ENCODE measurements around the gene PIEZO2.

Gene PIEZO2

DNA sequence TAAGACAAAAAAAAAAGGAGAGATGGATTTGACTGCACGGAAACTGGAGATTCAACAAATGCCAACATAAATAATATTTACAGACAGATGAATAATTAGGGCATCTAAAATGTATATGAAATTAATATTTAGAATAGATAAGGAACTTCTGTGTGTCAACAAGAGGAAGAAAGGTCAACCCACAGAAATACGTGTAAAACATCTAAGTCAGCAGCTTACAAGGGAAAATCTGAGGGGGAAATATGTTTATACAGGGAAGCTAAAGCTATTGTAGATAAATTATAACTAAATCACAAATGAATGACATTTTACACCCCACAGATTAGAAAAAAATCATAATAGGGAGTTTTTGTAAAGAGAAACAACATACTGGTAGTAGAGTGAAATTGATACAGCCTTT is 159.9 kb downstream of the PIEZO2 start:
- WGBS, result no CpG with 5 or more reads among the region's 2 CpGs

DNA sequence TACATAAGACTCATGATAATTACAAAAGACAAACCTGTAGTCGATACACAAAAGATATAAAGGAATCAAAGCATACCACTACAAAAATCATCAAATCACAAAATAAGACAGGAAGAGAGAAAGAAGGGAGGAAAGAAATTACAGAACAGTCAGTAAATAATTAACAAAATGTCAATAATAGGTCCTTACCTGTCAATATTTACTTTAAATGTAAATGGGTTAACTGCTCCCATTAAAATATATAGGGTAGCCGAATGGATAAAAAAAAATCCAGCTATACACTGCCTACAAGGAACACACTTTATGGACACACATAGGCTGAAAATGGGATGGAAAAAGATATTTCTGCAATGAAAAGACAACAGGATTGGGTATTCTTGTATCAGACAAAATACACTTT is 163.7 kb downstream of the PIEZO2 start:
- H3K79me1 ChIP-seq (replicated peaks; ENCODE audit: low read length, poor library complexity, severe bottlenecking), result peaks cover 2% of the 10 kb centered on the region

More for the DNA sequence above, 159.9 kb downstream of the PIEZO2 start:
- DNase-seq, result no peak
- no peak overlapping the region for H3K27ac ChIP-seq (ENCODE audit: low read length, poor library complexity, severe bottlenecking)
- no peak overlapping the region for H3K18ac ChIP-seq (ENCODE audit: low read depth in 1 of 2, low read length in 2 of 2)
- no peak overlapping the region for H2BK12ac ChIP-seq (ENCODE audit: low read length in 2 of 2)
- H4K8ac ChIP-seq (ENCODE audit: low read length), result no peak overlapping the region
- no peaks in the 10 kb centered on the region for H3K79me1 ChIP-seq (replicated peaks; ENCODE audit: low read length, poor library complexity, severe bottlenecking)
- no peak overlapping the region for H3K4me3 ChIP-seq (ENCODE audit: insufficient read depth in 1 of 2, low read depth in 1 of 2, low read length in 2 of 2)
- no peak overlapping the region for H4K91ac ChIP-seq (ENCODE audit: low read length)
- no peak overlapping the region for H2BK15ac ChIP-seq (ENCODE audit: low read depth, poor library complexity, severe bottlenecking)
- H2AK5ac ChIP-seq (ENCODE audit: low read length, severe bottlenecking), result no peak overlapping the region
- H3K14ac ChIP-seq (ENCODE audit: low read length in 2 of 2), result no peak overlapping the region
- no peak overlapping the region for H2BK5ac ChIP-seq (ENCODE audit: low read depth, low read length, poor library complexity, severe bottlenecking)
- peaks cover 27% of the 10 kb centered on the region for H3K9me3 ChIP-seq (ENCODE audit: control insufficient read depth, low read length)
- H3K36me3 ChIP-seq (ENCODE audit: control insufficient read depth in 1 of 2, insufficient read depth in 2 of 2, low read depth in 1 of 2, low read length in 2 of 2), result no peaks in the 10 kb centered on the region
- no peak overlapping the region for H3K4me2 ChIP-seq (ENCODE audit: low read length, poor library complexity, severe bottlenecking)
- no peak overlapping the region for H3K23ac ChIP-seq (ENCODE audit: low read length in 2 of 2)
- no peak overlapping the region for H2BK120ac ChIP-seq (ENCODE audit: low read depth, low read length)
- H3K9ac ChIP-seq (ENCODE audit: low read length), result no peak overlapping the region
- H2AFZ ChIP-seq (ENCODE audit: low read depth, low read length), result no peak overlapping the region
- H3K4ac ChIP-seq (ENCODE audit: low read depth in 1 of 2, low read length in 2 of 2), result no peak overlapping the region
- no peaks in the 10 kb centered on the region for H3K4me1 ChIP-seq (ENCODE audit: control insufficient read depth, insufficient read depth, low read depth, low read length)
- no peaks in the 10 kb centered on the region for H3K27me3 ChIP-seq (ENCODE audit: control insufficient read depth in 1 of 2, insufficient read depth in 1 of 2, low read length in 2 of 2)

DNA sequence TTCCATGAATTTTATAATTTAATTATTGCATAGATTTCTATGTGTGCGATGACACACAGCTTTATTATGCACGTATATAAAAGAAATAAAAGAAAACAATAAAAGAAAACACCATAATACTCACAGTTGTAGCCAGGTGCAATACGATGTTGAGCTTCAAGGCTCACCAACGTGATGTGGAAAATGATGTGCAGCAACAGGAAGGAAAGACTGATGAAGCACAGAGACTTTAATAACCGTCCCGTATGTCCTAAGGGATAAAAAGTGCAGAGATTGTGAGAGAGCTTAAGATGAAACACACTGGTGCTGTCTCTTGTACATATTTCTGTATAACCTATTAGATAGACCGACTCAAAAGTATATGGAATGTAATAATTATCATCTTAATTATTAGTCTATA is 170.0 kb downstream of the PIEZO2 start:
- Histone ChIP-seq H3K14ac (ENCODE audit: low read length in 2 of 2) (no peak overlapping the region), H4K91ac (ENCODE audit: low read length) (no peak overlapping the region), H2AFZ (ENCODE audit: low read depth, low read length) (no peak overlapping the region), H4K8ac (ENCODE audit: low read length) (no peak overlapping the region), H3K4me3 (ENCODE audit: insufficient read depth in 1 of 2, low read depth in 1 of 2, low read length in 2 of 2) (no peak overlapping the region), H2BK5ac (ENCODE audit: low read depth, low read length, poor library complexity, severe bottlenecking) (no peak overlapping the region), H3K36me3 (ENCODE audit: control insufficient read depth in 1 of 2, insufficient read depth in 2 of 2, low read depth in 1 of 2, low read length in 2 of 2) (no peaks in the 10 kb centered on the region), H2BK12ac (ENCODE audit: low read length in 2 of 2) (no peak overlapping the region), H3K27ac (ENCODE audit: low read length, poor library complexity, severe bottlenecking) (no peak overlapping the region), H2BK15ac (ENCODE audit: low read depth, poor library complexity, severe bottlenecking) (no peak overlapping the region), H3K27me3 (ENCODE audit: control insufficient read depth in 1 of 2, insufficient read depth in 1 of 2, low read length in 2 of 2) (no peaks in the 10 kb centered on the region), H3K9me3 (ENCODE audit: control insufficient read depth, low read length) (peaks cover 15% of the 10 kb centered on the region), H3K4ac (ENCODE audit: low read depth in 1 of 2, low read length in 2 of 2) (no peak overlapping the region), H3K18ac (ENCODE audit: low read depth in 1 of 2, low read length in 2 of 2) (no peak overlapping the region), H2BK120ac (ENCODE audit: low read depth, low read length) (no peak overlapping the region), H3K23ac (ENCODE audit: low read length in 2 of 2) (no peak overlapping the region), H3K4me2 (ENCODE audit: low read length, poor library complexity, severe bottlenecking) (no peak overlapping the region), H3K79me1 (replicated peaks; ENCODE audit: low read length, poor library complexity, severe bottlenecking) (peaks cover 2% of the 10 kb centered on the region), H3K9ac (ENCODE audit: low read length) (no peak overlapping the region), H2AK5ac (ENCODE audit: low read length, severe bottlenecking) (no peak overlapping the region), H3K4me1 (ENCODE audit: control insufficient read depth, insufficient read depth, low read depth, low read length) (no peaks in the 10 kb centered on the region)
- WGBS, result 94% methylated on average over 5 of the region's 7 CpGs
- DNase-seq, result no peak

More for the DNA sequence above, 163.7 kb downstream of the PIEZO2 start:
- no peak overlapping the region for H3K27ac ChIP-seq (ENCODE audit: low read length, poor library complexity, severe bottlenecking)
- no CpG with 5 or more reads among the region's 2 CpGs for WGBS
- H3K14ac ChIP-seq (ENCODE audit: low read length in 2 of 2), result no peak overlapping the region
- no peak overlapping the region for H2AFZ ChIP-seq (ENCODE audit: low read depth, low read length)
- no peaks in the 10 kb centered on the region for H3K4me1 ChIP-seq (ENCODE audit: control insufficient read depth, insufficient read depth, low read depth, low read length)
- no peak overlapping the region for H4K8ac ChIP-seq (ENCODE audit: low read length)
- no peak overlapping the region for H2BK5ac ChIP-seq (ENCODE audit: low read depth, low read length, poor library complexity, severe bottlenecking)
- no peak overlapping the region for H3K4me3 ChIP-seq (ENCODE audit: insufficient read depth in 1 of 2, low read depth in 1 of 2, low read length in 2 of 2)
- H2BK15ac ChIP-seq (ENCODE audit: low read depth, poor library complexity, severe bottlenecking), result no peak overlapping the region
- H3K27me3 ChIP-seq (ENCODE audit: control insufficient read depth in 1 of 2, insufficient read depth in 1 of 2, low read length in 2 of 2), result no peaks in the 10 kb centered on the region
- no peak overlapping the region for H2BK12ac ChIP-seq (ENCODE audit: low read length in 2 of 2)
- H3K9ac ChIP-seq (ENCODE audit: low read length), result no peak overlapping the region
- no peak overlapping the region for H2AK5ac ChIP-seq (ENCODE audit: low read length, severe bottlenecking)
- no peak overlapping the region for H4K91ac ChIP-seq (ENCODE audit: low read length)
- no peak overlapping the region for H3K18ac ChIP-seq (ENCODE audit: low read depth in 1 of 2, low read length in 2 of 2)
- H3K4ac ChIP-seq (ENCODE audit: low read depth in 1 of 2, low read length in 2 of 2), result no peak overlapping the region
- no peak overlapping the region for H2BK120ac ChIP-seq (ENCODE audit: low read depth, low read length)
- no peak for DNase-seq
- H3K36me3 ChIP-seq (ENCODE audit: control insufficient read depth in 1 of 2, insufficient read depth in 2 of 2, low read depth in 1 of 2, low read length in 2 of 2), result no peaks in the 10 kb centered on the region
- no peak overlapping the region for H3K4me2 ChIP-seq (ENCODE audit: low read length, poor library complexity, severe bottlenecking)
- no peak overlapping the region for H3K23ac ChIP-seq (ENCODE audit: low read length in 2 of 2)
- H3K9me3 ChIP-seq (ENCODE audit: control insufficient read depth, low read length), result peaks cover 40% of the 10 kb centered on the region

DNA sequence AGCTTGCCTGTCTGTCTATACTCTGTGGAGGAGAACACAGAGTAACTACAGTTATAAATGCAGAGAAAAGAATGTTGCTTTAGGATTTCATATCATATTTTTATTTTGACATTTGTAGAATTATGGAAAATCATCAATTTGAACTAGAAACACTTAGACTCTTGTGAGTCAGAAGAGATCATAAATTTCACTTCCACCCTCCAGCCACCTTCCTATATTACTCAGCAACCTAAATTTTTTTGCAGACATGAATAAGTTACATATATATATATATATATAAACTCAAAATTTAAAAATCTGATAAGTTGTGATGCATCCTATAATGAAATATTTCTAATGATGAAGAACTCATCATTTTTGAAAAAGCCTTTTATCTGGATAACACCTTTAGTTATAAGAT is 172.3 kb downstream of the PIEZO2 start:
- H3K14ac ChIP-seq (ENCODE audit: low read length in 2 of 2), result no peak overlapping the region

More for the DNA sequence above, 172.3 kb downstream of the PIEZO2 start:
- Histone ChIP-seq H3K36me3 (ENCODE audit: control insufficient read depth in 1 of 2, insufficient read depth in 2 of 2, low read depth in 1 of 2, low read length in 2 of 2) (no peaks in the 10 kb centered on the region), H3K27me3 (ENCODE audit: control insufficient read depth in 1 of 2, insufficient read depth in 1 of 2, low read length in 2 of 2) (no peaks in the 10 kb centered on the region), H3K4me3 (ENCODE audit: insufficient read depth in 1 of 2, low read depth in 1 of 2, low read length in 2 of 2) (no peak overlapping the region), H3K27ac (ENCODE audit: low read length, poor library complexity, severe bottlenecking) (no peak overlapping the region), H3K23ac (ENCODE audit: low read length in 2 of 2) (no peak overlapping the region), H3K79me1 (replicated peaks; ENCODE audit: low read length, poor library complexity, severe bottlenecking) (no peaks in the 10 kb centered on the region), H3K9ac (ENCODE audit: low read length) (no peak overlapping the region), H2BK5ac (ENCODE audit: low read depth, low read length, poor library complexity, severe bottlenecking) (no peak overlapping the region), H4K91ac (ENCODE audit: low read length) (no peak overlapping the region), H2BK15ac (ENCODE audit: low read depth, poor library complexity, severe bottlenecking) (no peak overlapping the region), H3K4me2 (ENCODE audit: low read length, poor library complexity, severe bottlenecking) (no peak overlapping the region), H2AFZ (ENCODE audit: low read depth, low read length) (no peak overlapping the region), H2BK120ac (ENCODE audit: low read depth, low read length) (no peak overlapping the region), H3K18ac (ENCODE audit: low read depth in 1 of 2, low read length in 2 of 2) (no peak overlapping the region), H3K9me3 (ENCODE audit: control insufficient read depth, low read length) (peaks cover 3% of the 10 kb centered on the region), H3K4me1 (ENCODE audit: control insufficient read depth, insufficient read depth, low read depth, low read length) (no peaks in the 10 kb centered on the region), H2AK5ac (ENCODE audit: low read length, severe bottlenecking) (no peak overlapping the region), H2BK12ac (ENCODE audit: low read length in 2 of 2) (no peak overlapping the region), H4K8ac (ENCODE audit: low read length) (no peak overlapping the region), H3K4ac (ENCODE audit: low read depth in 1 of 2, low read length in 2 of 2) (no peak overlapping the region)
- no peak for DNase-seq

Data from mesenchymal stem cell (in vitro differentiated cells and primary cell).